GM12878 (cell line): ENCODE results near the gene IL36RN.

Experiments used
- CBX5 ChIP-seq: sonication (generic); IDR thresholded peaks from 2 replicates; pipeline ENCODE4 v1.6.1; 2016; ENCODE audit warnings: low read depth, moderate library complexity, mild to moderate bottlenecking, inconsistent platforms
- EP300 ChIP-seq, 2 experiments: fragments of 150-350 bp in 1 of 2; IDR thresholded peaks; 2 replicates each; pipeline ENCODE4 v1.6.1; 2011 to 2012; ENCODE audit warnings: low read depth in 2 of 2, low read length in 2 of 2, borderline replicate concordance in 1 of 2, improper control_type of control experiment in 1 of 2, inconsistent platforms in 1 of 2; ENCODE audit not compliant: control insufficient read depth in 1 of 2
- EZH2 ChIP-seq: IDR thresholded peaks from 2 replicates; pipeline ENCODE4 v1.6.1; 2012; ENCODE audit warnings: low read depth, mild to moderate bottlenecking, control low read depth, inconsistent platforms, low read length, borderline replicate concordance; ENCODE audit not compliant: control insufficient read depth
- PAX5 ChIP-seq: IDR thresholded peaks from 2 replicates; pipeline ENCODE4 v1.6.1; 2011; ENCODE audit warnings: low read depth, low read length, borderline replicate concordance
- POLR2A ChIP-seq: IDR thresholded peaks from 2 replicates; pipeline ENCODE4 v1.6.1; 2011; ENCODE audit warnings: low read depth, mild to moderate bottlenecking, low read length
- SMAD1 ChIP-seq: fragments of 450-650 bp; IDR thresholded peaks from 2 replicates; pipeline ENCODE4 v1.6.1; 2018; ENCODE audit warnings: mild to moderate bottlenecking, low read depth; ENCODE audit not compliant: partially characterized antibody
- SMC3 ChIP-seq: IDR thresholded peaks from 2 replicates; pipeline ENCODE4 v1.6.1; 2011; ENCODE audit warnings: low read length, improper control_type of control experiment, borderline replicate concordance
- TAF1 ChIP-seq: IDR thresholded peaks from 2 replicates; pipeline ENCODE4 v1.6.1; 2011; ENCODE audit warnings: mild to moderate bottlenecking, low read depth, low read length, borderline replicate concordance
- TF ChIP-seq, protein P1 (sequence below), 3 experiments: IDR thresholded peaks in 2 of 3; conservative IDR thresholded peaks in 1 of 3; 2 replicates each; pipeline ENCODE4 v1.5.1; 2011; ENCODE audit warnings: low read depth in 3 of 3, low read length in 3 of 3, mild to moderate bottlenecking in 3 of 3, control low read depth in 2 of 3, moderate library complexity in 2 of 3, inconsistent platforms in 1 of 3, mixed read lengths in 1 of 3; ENCODE audit not compliant: control insufficient read depth in 2 of 3, insufficient read depth in 1 of 3; ENCODE audit errors: extremely low read depth in 1 of 3
- TF ChIP-seq, protein P2 (sequence below): fragments of 450-650 bp; IDR thresholded peaks from 2 replicates; pipeline ENCODE4 v1.6.1; 2017; ENCODE audit warnings: mild to moderate bottlenecking, low read depth, inconsistent platforms; ENCODE audit not compliant: poor library complexity, severe bottlenecking

DNA sequence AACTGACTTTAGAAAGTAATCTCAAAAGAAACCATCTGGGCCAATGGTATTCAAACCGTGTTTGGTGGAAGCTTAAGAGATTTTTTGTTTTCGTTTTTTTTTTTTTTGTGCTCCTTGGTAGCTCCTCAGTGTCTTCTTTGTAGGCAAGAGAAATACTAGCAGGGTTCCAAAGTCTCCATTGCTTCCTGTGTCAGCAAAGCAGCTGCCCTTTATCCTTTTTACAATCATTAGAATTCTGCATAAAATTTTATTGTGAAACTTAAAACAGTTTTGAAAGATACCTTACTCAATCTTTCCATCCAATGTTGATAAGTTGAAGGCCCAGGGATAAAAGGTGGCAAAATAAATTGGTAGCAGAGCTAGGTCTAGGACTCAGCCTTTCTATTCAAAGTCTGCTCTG, 9.3 kb downstream of the IL36RN start:
- TF ChIP-seq, protein P1, sequence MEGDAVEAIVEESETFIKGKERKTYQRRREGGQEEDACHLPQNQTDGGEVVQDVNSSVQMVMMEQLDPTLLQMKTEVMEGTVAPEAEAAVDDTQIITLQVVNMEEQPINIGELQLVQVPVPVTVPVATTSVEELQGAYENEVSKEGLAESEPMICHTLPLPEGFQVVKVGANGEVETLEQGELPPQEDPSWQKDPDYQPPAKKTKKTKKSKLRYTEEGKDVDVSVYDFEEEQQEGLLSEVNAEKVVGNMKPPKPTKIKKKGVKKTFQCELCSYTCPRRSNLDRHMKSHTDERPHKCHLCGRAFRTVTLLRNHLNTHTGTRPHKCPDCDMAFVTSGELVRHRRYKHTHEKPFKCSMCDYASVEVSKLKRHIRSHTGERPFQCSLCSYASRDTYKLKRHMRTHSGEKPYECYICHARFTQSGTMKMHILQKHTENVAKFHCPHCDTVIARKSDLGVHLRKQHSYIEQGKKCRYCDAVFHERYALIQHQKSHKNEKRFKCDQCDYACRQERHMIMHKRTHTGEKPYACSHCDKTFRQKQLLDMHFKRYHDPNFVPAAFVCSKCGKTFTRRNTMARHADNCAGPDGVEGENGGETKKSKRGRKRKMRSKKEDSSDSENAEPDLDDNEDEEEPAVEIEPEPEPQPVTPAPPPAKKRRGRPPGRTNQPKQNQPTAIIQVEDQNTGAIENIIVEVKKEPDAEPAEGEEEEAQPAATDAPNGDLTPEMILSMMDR (IDR thresholded peaks at IDR 0.05 in 2 of 3, conservative IDR thresholded peaks at IDR 0.05 in 1 of 3; ENCODE audit: control insufficient read depth in 2 of 3, extremely low read depth in 1 of 3, insufficient read depth in 1 of 3, low read depth in 3 of 3, low read length in 3 of 3) = no peak
- TF ChIP-seq, protein P2, sequence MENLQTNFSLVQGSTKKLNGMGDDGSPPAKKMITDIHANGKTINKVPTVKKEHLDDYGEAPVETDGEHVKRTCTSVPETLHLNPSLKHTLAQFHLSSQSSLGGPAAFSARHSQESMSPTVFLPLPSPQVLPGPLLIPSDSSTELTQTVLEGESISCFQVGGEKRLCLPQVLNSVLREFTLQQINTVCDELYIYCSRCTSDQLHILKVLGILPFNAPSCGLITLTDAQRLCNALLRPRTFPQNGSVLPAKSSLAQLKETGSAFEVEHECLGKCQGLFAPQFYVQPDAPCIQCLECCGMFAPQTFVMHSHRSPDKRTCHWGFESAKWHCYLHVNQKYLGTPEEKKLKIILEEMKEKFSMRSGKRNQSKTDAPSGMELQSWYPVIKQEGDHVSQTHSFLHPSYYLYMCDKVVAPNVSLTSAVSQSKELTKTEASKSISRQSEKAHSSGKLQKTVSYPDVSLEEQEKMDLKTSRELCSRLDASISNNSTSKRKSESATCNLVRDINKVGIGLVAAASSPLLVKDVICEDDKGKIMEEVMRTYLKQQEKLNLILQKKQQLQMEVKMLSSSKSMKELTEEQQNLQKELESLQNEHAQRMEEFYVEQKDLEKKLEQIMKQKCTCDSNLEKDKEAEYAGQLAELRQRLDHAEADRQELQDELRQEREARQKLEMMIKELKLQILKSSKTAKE = no peak
- TF ChIP-seq POLR2A = no peak
- TF ChIP-seq SMC3 = no peak
- no peak for TF ChIP-seq EP300 (IDR thresholded peaks at IDR 0.05; ENCODE audit: borderline replicate concordance in 1 of 2, control insufficient read depth in 1 of 2, low read depth in 2 of 2, low read length in 2 of 2)
- no peak for TF ChIP-seq PAX5
- TF ChIP-seq SMAD1 = no peak
- no peak for TF ChIP-seq EZH2
- no peak for TF ChIP-seq CBX5
- TF ChIP-seq TAF1 = no peak
